ENCODE measurements around the gene COBL.

The COBL gene

DNA sequence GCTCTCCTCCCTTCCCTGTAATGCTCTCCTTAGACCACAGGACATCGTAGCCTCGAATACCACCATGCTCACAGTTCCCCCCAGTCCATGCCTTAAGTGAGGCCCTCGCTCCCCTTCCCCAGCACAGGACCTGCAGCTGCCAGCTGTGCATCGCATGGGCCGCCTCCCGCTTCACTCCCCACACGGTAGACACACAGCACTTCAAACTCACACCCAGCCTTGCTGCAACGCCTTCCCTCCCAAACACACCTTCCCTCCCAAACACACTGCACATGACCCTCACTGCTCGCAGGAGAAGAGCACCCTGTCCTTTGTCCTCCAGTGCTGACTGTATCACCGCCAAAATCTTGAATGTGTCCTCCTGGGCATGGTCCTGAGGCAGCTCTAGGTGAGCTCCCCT lies 42.6 kb downstream of the COBL start:
- no peak for DNase-seq (ENCODE audit: low read depth)

DNA sequence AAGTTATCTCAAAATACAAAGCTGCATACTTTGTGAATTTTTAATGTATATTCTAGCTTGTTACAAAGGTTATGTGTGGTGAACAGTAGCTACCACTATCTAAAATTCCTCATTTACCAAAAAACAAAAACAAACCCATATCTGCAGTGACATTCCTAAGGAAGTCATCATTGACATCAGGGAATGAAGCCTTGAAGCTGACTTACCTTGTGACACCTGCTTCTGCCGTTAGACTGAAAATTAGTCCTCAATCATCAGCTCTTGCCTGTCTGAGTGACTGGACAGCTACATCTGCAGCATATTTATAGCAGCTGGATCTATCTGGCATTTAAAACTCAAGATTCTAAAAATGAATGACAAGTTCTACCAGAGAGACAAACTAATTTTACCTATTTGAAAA lies 43.2 kb downstream of the COBL start:
- no peak for DNase-seq (ENCODE audit: low read depth)

DNA sequence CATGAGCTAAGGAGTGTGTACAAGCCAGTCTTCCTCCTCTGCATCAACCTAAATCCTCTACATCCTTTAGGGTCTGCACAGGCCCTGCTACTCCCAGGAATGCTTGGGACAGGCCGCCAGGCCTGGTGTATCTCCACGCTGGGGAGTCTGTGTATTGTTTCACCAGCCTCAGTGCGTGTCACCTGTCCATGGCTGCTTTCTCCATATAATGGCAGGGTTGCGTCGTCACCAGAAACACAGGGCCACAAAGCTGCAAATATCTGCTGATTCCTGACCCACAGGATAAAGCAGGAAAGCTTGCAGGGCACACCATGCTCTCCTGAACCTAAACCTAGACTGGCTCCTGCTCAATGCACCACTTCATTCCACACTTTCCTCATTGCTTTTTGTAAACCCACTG lies 45.6 kb downstream of the COBL start:
- DNase-seq (ENCODE audit: low read depth), result no peak

DNA sequence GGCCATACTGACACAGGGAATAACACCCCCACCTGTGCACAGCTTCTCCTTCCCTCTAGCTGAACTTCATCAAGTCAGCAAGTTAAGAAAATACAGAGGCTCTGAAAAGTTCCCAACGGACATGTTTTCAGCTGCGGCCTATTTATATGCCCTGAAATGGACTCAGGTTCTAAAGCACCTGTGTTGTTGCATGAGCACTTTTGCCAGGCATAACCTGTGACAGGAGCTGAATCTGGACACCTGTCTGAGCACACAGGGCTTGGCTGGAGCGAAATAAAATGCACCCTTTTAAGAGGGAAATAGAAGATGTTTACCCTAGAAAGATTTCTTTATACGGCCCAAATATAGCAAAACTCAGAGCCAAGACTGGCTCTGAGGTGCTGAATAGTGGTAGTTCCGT lies 46.7 kb downstream of the COBL start:
- no peak for DNase-seq (ENCODE audit: low read depth)

DNA sequence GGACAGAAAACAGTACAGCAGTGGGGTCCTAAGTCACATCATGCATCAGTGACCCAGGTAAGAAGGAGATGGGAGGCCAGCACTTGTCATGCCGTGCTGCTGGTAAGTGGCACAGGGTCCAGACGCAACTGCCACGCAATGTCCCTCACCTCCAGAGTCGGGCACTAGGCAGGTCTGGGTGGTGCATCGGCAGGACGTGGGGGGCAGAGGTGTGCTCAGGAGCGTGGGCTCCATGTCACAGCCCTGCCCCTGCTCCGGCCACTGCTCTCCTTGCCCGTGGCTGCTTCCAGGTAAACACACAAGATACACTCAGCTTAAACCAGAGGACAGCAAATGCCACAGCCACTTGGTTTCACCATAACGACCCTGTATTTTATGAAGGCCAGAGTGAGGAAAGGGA lies 47.3 kb downstream of the COBL start:
- no peak for DNase-seq (ENCODE audit: low read depth)

DNA sequence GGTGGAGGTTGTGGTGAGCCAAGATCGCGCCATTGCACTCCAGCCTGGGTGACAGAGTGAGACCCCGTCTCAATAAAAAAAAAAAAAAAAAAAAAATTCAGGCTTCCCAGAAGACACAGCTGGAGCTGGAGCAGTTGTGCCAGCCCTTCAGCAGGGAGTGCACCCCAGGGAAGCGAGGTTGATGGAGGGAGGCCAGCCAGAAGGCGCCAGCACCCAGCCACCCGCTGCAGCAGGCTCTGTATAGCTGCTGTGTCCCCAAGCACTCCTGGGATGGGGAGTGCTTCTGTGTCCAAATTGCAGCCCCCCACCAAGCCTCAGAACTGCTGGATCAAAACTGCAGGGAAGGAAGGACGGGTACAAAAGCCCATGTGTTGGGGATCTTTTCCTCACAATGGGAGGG lies 47.8 kb downstream of the COBL start:
- no peak for DNase-seq (ENCODE audit: low read depth)

DNA sequence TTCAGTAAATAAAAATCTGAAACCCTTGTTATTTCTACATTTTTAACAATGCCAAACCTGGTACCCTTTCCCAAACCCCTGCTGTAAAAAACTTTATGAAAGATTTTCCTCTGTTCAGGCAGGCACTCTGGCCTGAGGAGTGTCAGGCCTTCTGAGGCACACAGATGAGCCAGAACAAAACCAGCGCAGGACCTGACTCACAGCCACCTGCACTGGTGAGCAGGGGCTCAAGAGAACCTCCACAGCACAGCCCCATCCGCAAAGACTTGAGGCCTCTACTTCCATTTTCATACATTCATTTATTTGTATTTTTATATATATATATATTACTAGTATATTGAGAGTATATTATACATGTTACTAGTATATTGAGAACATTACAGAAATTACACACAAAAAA lies 49.4 kb downstream of the COBL start:
- no peak for DNase-seq (ENCODE audit: low read depth)

DNA sequence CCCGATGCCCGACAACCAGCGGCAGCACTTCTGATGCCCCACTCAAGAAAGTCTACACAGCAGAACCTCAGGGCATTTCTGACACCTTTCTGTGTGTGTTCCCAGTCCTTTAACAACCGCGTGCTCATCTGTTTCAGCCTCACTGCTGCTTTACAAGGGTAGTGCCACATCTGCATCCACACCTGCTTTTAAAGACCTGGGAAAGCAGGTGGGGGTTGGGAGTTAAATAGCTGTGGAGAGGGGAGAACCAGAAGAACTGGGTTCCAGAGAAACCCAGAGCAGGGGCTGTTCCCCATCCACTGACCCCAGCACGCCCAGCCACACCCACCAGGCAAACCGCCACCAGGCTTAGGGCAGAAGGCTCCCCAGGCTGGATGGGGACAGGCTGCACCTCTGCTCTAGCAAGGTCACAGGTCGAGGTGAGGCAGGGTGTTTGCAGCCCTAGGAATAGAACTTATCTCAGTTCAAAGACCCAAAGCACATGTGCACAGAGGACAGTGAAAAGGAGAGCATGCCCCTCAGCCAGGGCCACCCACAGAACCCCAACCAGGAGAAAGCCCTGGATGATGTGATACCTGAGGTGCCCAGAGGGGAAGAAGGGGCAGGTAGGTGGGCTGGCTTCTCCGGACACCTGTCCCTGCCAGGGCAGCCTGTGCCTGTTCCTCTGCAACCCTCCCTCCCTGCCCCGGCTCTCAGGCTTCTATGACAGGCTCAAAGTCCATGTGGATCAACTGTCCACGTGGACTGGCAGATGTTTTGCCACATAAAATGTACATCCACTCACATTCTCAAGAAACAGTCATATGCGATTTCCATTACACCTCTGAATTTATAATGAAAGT lies 51.3 kb downstream of the COBL start:
- no peak for DNase-seq (ENCODE audit: low read depth)

DNA sequence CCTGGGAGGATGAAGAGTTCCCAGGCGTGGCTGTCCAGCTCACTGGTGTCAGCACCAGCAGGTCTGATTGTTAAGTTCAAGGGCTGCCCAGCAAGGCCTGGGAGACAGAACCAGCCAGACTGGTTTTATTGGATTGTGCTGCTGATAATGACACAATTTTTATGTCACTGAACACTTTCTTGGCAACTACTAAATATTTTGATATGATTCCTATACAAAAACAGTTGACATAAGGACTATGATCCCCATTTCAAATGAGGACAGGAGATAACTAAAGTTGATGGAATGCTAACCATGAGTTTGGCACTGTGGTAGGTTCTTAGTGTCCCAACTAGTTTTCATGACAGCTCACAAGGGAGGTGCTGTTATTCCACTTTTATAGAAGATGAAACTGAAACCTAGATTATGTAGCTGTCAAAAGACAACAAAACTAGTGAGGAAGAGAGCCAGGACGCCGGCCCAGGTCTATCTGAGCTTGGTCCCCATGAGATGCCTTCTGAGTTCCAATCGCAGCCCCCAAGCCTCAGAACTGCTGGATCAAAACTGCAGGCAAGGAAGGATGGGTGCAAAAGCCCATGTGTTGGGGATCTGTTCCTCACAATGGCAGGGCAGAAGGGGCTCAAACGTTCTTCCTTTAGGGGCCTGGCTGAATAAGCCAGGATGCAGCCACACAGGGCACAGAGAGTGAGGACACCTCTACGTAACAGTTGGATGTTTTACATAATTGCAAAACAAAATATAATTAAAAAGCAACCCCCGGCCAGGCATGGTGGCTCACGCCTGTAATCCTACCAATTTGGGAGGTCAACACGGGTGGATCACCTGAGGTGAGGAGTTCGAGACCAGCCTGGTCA lies 52.8 kb downstream of the COBL start:
- DNase-seq (ENCODE audit: low read depth), result no peak

DNA sequence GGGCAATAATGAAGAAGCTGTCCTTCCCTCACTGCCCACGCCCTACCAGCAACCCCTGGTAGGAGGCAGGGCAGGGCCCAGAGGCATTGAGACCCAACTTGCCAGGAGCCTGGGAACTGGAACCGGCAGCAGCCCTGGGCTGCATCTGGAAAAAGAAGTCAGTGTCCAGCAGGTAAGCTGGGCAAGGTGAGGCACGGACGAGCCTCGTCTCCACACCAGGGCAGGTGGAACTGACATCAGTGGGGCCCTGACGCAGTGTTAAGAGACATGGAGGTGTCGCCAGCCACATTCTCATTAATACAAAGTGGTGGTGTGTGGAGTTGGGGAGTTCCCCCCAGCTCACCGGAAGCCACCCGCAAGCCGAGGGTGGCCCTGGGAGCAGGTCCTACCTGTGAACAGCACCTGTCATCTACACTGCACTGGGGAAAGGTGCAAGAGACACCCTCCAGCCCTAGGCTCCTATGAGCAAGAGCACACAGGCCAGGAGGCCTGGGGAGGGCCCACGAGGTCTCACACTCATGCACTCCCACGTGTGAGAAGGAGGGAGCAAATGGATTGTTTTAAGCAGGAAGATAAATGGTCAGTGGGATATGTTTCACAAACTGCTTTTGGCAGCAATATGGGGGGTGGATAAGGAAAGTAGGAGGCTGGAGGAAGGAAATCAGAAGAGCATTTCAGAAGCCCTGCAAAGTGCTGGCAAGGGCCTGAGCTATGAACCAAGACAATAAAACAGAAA lies 53.6 kb downstream of the COBL start:
- DNase-seq (ENCODE audit: low read depth), result no peak

DNA sequence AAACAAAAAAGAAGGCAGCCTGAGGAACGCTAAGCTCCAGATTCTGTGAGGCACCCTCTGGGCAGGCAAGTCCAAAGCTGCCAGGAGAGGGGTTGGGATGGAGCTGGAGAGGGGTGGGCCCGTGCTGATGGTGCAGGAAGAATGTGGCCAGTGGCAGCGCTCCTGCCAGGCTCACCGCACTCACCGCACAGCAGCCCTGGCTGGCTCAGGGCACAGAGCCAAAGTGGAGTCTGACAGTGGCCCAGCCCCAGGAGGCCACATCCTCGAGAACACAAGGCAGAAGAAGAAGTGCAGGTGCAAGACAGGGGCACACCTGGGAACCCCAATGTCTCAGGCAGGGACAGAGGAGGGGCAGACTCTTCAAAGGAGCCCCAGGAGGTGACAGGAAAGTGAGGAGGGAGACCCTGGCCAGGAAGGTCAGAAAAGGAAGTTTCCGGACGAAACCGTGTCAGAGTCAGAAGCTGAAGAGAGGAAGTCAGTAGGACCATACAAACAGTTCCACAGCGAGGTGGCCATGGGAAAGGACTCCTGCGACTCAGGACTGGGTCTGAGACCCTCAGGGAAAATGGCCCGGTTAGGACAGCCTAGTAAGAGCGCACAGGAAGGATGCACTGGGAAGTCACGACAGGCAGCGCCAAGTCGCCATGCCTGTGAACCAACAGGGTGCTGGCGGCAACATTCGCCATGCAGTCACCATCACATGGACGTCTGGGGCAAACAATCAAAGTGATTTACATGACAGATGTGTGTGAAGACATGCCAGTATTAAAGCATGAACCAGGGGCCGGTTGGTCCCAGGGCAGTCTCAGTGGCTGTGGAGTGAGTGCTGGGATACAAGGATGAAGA lies 54.4 kb downstream of the COBL start:
- no peak for DNase-seq (ENCODE audit: low read depth)

DNA sequence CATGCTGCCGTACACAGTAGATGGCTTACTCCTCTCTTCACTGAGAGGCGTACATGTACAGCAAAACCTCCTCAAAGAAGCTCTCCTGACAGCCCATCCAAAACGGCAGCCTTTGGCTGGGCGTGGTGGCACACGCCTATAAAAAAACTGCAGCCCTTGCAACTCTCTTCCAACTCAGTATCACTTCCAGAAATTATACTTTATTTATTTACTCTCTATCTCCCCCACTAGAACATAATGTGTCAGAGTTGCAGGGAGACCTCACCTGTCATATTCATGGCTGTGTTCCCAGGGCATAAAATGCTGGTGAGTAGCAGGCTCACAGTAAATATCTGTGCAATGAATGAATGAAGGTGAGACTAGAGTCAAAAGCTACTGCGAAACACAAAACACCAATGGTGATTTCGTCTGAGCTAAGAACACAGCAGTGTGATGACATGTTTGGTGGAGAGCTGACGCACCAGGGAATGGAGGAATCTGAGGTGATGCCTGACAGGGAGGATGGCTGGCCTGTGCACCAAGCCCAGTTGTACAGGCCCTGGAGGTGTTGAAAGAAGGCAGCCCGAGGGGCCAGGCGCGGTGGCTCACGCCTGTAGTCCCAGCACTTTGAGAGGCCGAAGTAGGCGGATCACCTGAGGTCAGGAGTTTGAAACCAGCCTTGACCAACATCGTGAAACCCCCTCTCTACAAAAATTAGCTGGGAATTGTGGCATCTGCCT lies 55.3 kb downstream of the COBL start:
- no peak for DNase-seq (ENCODE audit: low read depth)

DNA sequence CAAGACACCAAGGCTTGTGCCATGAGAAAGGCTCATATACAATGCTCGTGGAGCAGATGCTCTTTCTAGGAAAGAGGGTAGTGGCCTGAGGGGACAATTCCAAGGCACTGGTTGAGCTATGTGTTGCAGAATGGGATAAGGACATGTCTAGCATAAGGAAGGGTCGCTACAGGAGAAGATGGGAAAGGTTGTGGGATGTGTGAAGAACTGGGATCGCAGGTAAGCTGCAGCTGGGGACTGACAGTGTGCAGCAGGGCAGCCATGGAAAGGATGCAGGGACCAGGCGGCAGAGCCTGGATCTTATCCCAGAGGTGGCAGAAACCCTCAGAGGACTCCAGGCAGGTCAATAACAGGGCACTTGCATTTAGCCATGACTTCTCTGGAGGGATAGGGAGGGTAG lies 56.1 kb downstream of the COBL start:
- no peak for DNase-seq (ENCODE audit: low read depth)

DNA sequence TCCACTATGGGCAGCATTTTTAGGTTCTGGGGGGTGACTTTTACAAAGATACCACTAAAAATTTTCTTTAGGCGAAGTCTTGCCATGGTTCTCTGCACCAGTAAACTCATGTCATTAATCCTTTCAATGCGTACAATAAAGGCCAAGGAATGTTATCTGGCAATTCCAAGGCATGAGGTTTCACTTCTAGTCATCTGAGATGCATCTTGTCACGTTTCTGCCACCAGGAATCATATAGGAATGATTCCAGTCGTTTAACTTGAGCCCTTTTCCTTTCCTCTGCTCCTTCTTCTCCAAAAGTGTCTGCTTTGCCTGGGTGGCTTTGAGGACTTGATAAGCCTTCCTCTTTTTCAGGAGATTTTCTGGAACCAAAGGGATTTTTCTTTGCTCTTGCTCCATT lies 56.8 kb downstream of the COBL start:
- no peak for DNase-seq (ENCODE audit: low read depth)

DNA sequence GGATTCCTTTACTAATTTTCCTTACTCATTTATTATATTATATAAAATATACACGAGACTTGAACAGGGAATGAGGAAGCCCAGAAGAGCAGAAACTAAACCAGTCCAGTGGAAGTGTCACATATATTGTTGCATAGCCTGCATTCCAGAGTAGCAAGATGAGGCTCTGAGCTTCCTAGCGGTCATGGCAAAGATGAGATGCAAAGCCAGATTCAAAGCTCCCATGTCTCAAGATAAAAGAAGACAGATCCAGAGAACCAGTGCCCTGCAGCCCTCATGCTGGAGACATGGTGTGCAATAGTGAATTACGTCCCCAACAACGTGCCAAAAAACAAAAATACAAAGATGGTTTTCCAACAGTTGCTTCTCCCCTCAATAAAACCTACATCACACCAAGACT lies 59.7 kb downstream of the COBL start:
- DNase-seq (ENCODE audit: low read depth), result no peak

DNA sequence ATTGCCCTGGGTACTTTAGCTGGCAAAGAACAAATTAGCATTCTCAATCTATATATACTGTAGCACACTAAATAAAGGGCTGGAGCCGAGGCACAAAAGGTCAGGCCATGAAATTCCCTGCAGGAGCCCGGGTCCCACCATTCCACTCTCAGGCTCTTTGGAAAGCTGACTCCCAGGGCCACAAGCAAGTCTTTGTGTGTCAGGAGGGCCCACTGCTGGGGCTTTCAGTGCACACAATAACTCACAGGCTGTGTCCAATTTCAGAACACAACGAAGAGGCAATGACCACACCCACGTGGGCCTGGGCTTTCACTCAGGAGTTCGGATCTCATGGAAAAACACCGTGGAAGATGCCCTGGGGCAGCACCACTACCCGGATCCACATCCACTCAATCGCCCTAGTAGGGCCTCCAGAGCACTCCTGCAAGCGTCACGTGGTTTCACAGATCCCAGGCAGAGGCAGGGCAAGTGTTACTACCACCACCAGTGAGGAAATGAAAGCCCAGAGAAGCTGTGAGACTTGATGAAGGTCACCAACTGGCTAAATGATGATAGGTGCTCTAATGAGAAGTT lies 60.3 kb downstream of the COBL start:
- DNase-seq (ENCODE audit: low read depth), result no peak

DNA sequence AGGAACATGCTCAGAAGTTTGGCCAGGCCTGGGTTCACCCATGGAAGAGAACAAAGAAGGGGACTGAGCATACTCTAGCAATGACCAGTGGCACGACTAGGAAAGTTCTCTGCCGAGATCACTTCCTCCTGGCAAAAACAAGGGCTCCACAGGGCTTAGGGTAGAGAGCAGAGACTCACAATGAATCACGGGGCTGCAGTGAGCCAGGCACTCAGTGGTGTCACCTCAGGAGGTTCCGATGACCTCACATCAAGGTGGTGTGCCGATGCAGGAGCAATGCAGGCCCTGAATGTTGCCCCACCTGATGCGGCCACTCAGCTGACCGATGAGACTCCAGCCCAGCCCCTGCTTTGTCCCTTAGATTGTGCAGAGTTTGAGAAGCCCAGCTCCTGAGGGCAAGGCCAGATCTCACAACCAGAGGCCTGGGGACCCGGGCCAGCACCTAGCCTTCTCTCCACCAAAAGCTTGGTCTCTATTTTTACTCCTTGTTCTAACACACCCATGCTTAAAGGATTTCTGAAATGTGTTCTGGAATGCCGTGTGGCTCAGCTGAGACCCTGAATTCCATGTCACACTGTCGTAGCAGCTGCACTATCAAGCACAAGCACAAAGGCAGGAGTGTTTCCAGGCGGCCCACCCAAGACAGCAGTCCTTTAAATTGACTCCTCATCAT lies 60.9 kb downstream of the COBL start:
- no peak for DNase-seq (ENCODE audit: low read depth)

DNA sequence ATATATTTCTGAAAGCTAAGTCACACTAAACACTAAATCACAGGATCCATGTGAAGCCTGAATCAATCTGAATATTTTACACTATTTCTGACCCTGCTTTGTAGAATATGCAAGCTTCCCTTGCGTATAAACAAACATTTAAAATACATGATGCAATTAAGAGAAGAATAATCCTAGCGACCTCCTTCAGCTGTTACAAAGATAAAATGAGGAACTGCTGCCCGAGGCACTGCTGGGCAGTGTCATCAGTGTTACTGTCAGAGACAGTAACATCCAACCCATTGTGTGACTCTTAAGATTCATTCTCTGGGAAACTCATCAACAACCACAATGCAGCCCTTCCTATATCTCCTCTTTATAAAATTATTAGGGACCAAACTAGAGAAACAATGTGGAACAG lies 61.6 kb downstream of the COBL start:
- no peak for DNase-seq (ENCODE audit: low read depth)

DNA sequence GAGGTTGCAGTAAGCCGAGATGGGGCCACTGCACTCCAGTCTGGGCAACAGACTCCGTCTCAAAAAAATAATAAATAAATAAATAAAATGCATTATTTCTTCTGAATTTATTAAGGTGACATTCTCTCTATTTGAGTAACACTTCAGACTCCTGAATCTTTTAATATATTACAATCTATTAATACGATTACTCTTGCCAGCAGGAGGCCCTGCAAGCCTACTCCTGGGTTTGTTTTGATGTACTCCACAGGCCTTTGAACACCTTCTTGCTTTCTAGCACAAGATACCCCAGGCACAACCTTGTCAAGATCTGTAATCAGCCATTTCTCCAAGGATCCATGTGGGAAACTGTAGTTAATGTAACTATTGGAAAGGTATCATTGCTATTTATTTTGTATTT lies 63.5 kb downstream of the COBL start:
- DNase-seq (ENCODE audit: low read depth), result no peak

DNA sequence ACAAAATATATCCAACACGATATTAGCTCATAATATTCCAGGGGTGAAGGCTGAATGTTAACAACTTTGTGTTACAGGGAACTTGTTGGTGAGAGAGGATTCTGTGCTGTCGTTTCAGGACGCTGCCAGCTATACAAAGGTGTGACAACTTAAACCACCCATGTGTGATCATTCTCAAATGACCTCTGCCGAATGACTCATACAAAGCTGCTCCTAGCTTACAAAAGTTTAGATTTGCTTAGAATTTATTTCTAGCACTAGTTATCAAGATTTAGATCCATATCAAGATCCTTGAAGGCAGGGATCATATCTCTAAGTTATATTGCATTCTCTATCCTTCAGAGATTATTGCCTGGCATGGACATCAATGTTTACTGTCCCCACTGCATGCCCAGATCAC lies 65.3 kb downstream of the COBL start:
- DNase-seq (ENCODE audit: low read depth), result no peak

Measured in activated T-cell treated with anti-CD3 and anti-CD28 coated beads for 48 hours (primary cell).